GM21515 (cell line): Measurements from ENCODE around the gene ARMC8.

ENCODE experiments used
- ATAC-seq: cut with Tn5 transposase; IDR thresholded peaks from one replicate; pipeline ENCODE4 v1.9.1; 2021; ENCODE audit not compliant: unreplicated experiment

The ARMC8 gene

GRCh38 chr3:138340511-138340910, 153.4 kb downstream of the ARMC8 start:
- ATAC-seq: no peak

- ATAC-seq: no peak
Measured at GRCh38 chr3:138344754-138345153, 157.7 kb downstream of the ARMC8 start.
